Body of pancreas (tissue), 4 donors: ENCODE measurements around the gene PCBP3.

ENCODE experiments used
- POLR2A ChIP-seq, 3 donors: fragments of 450-650 bp; IDR thresholded peaks; one replicate each; pipeline ENCODE4 v1.6.1; 2016; ENCODE audit warnings: antibody characterized with exemption in 3 of 3, mild to moderate bottlenecking in 2 of 3
- TF ChIP-seq, protein P1 (sequence below), 7 experiments: fragments of 450-650 bp in 4 of 7; fragments of 200-600 bp in 3 of 7; sonication (generic) in 3 of 7; IDR thresholded peaks; one replicate each; pipeline ENCODE4 v1.5.1; 2016 to 2019; ENCODE audit warnings: antibody characterized with exemption in 7 of 7

DNA sequence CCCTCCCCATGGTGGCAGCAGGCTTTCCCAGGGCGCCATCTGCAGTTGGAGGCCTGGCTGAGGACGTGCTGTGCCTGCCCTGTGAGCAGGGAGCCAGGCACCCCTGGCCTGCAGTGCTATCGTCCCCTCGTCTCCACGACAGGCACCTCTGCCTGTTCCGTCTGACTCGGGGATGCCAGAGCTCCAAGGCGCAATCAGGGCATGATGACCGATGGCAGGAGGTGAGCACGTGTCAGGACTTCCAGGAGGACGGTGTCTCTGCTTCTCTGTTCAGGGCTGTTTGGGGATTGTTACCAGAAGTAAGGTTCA, 125.2 kb downstream of the PCBP3 start:
- TF ChIP-seq POLR2A (IDR thresholded peaks at IDR 0.05) = no peak
- TF ChIP-seq, protein P1, sequence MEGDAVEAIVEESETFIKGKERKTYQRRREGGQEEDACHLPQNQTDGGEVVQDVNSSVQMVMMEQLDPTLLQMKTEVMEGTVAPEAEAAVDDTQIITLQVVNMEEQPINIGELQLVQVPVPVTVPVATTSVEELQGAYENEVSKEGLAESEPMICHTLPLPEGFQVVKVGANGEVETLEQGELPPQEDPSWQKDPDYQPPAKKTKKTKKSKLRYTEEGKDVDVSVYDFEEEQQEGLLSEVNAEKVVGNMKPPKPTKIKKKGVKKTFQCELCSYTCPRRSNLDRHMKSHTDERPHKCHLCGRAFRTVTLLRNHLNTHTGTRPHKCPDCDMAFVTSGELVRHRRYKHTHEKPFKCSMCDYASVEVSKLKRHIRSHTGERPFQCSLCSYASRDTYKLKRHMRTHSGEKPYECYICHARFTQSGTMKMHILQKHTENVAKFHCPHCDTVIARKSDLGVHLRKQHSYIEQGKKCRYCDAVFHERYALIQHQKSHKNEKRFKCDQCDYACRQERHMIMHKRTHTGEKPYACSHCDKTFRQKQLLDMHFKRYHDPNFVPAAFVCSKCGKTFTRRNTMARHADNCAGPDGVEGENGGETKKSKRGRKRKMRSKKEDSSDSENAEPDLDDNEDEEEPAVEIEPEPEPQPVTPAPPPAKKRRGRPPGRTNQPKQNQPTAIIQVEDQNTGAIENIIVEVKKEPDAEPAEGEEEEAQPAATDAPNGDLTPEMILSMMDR (IDR thresholded peaks at IDR 0.05) = no peak
